ENCODE results near the gene ABLIM3. TPM values are rescaled to one million over a fixed set of nuclear protein-coding genes. Genes with fewer than 3 reads are reported as not detected.

The ABLIM3 gene
- total and polyA plus RNA-seq, 9 of the 15 experiments (the other 6 are each of a cell fraction or from before 2014, with no cell fraction given) = 0.03 to 0.38 (median 0.11) TPM

- Histone ChIP-seq H3K4me2 (ENCODE audit: insufficient read depth, low read length) (no peak overlapping the region), H3K4me1 (replicated peaks in 1 of 2; ENCODE audit: control insufficient read depth in 2 of 2, insufficient read depth in 2 of 2, low read length in 2 of 2) (peaks cover 0 to 8% of the 10 kb centered on the region in 2 experiments; a peak in 1 of 5 replicates), H3K9me3 (replicated peaks; ENCODE audit: control insufficient read depth, insufficient read depth, low read depth, low read length) (no peaks in the 10 kb centered on the region), H2AFZ (ENCODE audit: low read depth, low read length) (no peak overlapping the region), H3K9ac (ENCODE audit: insufficient read depth in 1 of 2, low read depth in 2 of 2, low read length in 2 of 2) (0 out of 4 replicates have a peak overlapping the region, but pooled peaks of 1 of the 2 experiments have one; percentile 37), H4K20me1 (replicated peaks; ENCODE audit: control insufficient read depth, insufficient read depth, low read length) (peaks cover 5% of the 10 kb centered on the region; the same call in 1 of the 2 replicates), H3K9me1 (ENCODE audit: control insufficient read depth, insufficient read depth, low read length) (no peaks in the 10 kb centered on the region), H3K79me2 (ENCODE audit: control insufficient read depth, insufficient read depth, low read length) (no peaks in the 10 kb centered on the region), H3K4me3 (no peak overlapping the region), H3K27ac (ENCODE audit: extremely low read depth, low read depth, low read length) (no peak overlapping the region), H3K36me3 (ENCODE audit: control insufficient read depth, insufficient read depth, low read length) (no peaks in the 10 kb centered on the region), H3K27me3 (ENCODE audit: control insufficient read depth in 2 of 2, insufficient read depth in 2 of 2, low read length in 2 of 2) (peaks cover 39 to 71% of the 10 kb centered on the region in 2 experiments; a peak in 4 of 5 replicates)
- ChIA-PET CTCF (ENCODE audit: low intra/inter-chr PET ratio) (no interaction called here), POLR2A (interaction anchor here (0.9 to 1.4 kb wide), 2 partner anchors 11 to 42 kb away, joined by 3 to 6 read pairs; no protein-coding TSS in a partner anchor)
- DNase-seq (ENCODE audit: extremely low read depth in 1 of 4, low spot score in 3 of 4) (no peak), ATAC-seq (no peak; the same call in 2 of the 3 replicates), FAIRE-seq (no peak)
- BruUV-seq (replicated peaks) = no TSS peak
- in situ Hi-C loops (cut with MboI) (no loop called here), intact Hi-C loops (cut with micrococcal nuclease) (no loop called here)
- 9% methylated on average over 13 of the region's 14 CpGs for WGBS (ENCODE audit: insufficient coverage, low coverage, missing lambda C conversion rate)
- TF ChIP-seq HMG20B (CRISPR knock-in tag; IDR thresholded peaks at IDR 0.05) (no peak), ZC3H8 (IDR thresholded peaks at IDR 0.05) (no peak), ZNF79 (CRISPR knock-in tag; IDR thresholded peaks at IDR 0.05; ENCODE audit: low read depth) (no peak), ZNF785 (CRISPR knock-in tag; IDR thresholded peaks at IDR 0.05) (no peak), ZNF277 (CRISPR knock-in tag; IDR thresholded peaks at IDR 0.05; ENCODE audit: borderline replicate concordance) (no peak), PREB (CRISPR knock-in tag; IDR thresholded peaks at IDR 0.05) (no peak), TARDBP (IDR thresholded peaks at IDR 0.05) (no peak), MGA (IDR thresholded peaks at IDR 0.05) (no peak), TRIM24 (IDR thresholded peaks at IDR 0.05) (no peak)
Observed at GRCh38 chr5:149299451-149300054, 158.3 kb downstream of the ABLIM3 start.

Data from K562 (cell line).